ENCODE results near the gene PNMA1. TPM values are rescaled to one million over a fixed set of nuclear protein-coding genes. Genes with fewer than 3 reads are reported as not detected.

Gene PNMA1
- total and polyA plus RNA-seq, 9 of the 15 experiments (the other 6 are each of a cell fraction or from before 2014, with no cell fraction given) = 1.7 to 26.4 (median 8.7) TPM

DNA sequence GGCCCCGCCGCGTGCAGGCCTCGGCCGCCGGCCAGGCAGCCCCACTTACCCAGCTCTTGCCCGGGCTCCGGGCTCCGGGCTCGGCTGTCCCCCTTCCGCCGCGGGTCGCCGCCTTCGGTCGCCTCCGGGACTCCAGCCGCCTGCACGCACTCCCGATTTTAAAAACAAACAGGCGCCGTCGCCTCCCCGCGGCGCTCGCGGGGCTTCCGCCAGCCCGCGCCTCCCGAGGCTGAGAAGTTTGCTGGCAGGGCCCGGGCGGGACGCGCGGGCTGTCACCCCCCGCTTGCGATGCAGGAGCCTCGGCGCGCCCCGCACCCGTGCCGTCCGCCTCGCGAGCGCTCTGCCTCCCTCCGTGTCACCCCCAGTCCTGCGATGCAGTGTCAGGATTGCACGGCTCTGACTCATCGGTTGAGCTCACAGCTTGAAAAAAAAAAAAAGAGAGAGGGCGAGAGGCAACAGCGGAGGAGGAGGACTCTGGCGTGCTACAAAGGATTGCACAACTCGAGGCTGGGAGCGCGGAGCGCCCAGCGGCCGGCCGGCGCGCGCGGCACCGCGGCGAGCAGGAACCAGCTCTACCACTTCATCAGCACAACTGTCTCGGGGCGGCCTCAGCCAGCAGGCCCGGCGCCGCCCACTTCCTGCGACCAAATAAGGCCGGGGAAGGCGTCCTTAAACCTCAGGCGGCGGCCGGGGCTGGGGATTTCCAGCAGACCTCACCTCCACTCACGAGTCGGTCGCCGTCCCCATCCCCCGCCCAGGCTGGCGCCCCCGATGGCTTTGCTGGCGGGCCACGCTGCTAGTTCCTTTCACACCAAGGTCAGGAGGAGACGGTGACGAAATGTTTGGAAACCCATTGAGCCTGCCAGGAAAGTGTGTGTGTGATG, 45.8 kb upstream of the PNMA1 start (continued):
- TF ChIP-seq, protein P1, sequence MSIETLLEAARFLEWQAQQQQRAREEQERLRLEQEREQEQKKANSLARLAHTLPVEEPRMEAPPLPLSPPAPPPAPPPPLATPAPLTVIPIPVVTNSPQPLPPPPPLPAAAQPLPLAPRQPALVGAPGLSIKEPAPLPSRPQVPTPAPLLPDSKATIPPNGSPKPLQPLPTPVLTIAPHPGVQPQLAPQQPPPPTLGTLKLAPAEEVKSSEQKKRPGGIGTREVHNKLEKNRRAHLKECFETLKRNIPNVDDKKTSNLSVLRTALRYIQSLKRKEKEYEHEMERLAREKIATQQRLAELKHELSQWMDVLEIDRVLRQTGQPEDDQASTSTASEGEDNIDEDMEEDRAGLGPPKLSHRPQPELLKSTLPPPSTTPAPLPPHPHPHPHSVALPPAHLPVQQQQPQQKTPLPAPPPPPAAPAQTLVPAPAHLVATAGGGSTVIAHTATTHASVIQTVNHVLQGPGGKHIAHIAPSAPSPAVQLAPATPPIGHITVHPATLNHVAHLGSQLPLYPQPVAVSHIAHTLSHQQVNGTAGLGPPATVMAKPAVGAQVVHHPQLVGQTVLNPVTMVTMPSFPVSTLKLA (conservative IDR thresholded peaks at IDR 0.05) = peak; percentile 59 to 75; a peak in 3 of 4 replicates
- no peak for TF ChIP-seq KDM1A (IDR thresholded peaks at IDR 0.05)
- TF ChIP-seq TRIM28 (IDR thresholded peaks at IDR 0.05) = no peak
- TF ChIP-seq PHB2 (IDR thresholded peaks at IDR 0.05; ENCODE audit: low read depth) = no peak
- no peak for TF ChIP-seq HMG20A (CRISPR knock-in tag; conservative IDR thresholded peaks at IDR 0.05)
- no peak for TF ChIP-seq TFAM (CRISPR knock-in tag; conservative IDR thresholded peaks at IDR 0.05)
- TF ChIP-seq, protein P2, sequence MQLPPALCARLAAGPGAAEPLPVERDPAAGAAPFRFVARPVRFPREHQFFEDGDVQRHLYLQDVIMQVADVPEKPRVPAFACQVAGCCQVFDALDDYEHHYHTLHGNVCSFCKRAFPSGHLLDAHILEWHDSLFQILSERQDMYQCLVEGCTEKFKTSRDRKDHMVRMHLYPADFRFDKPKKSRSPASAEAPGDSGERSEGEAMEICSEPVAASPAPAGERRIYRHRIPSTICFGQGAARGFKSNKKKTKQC (CRISPR knock-in tag; IDR thresholded peaks at IDR 0.05) = peak; percentile 10; the same call in 1 of the 2 replicates
- TF ChIP-seq, protein P3, sequence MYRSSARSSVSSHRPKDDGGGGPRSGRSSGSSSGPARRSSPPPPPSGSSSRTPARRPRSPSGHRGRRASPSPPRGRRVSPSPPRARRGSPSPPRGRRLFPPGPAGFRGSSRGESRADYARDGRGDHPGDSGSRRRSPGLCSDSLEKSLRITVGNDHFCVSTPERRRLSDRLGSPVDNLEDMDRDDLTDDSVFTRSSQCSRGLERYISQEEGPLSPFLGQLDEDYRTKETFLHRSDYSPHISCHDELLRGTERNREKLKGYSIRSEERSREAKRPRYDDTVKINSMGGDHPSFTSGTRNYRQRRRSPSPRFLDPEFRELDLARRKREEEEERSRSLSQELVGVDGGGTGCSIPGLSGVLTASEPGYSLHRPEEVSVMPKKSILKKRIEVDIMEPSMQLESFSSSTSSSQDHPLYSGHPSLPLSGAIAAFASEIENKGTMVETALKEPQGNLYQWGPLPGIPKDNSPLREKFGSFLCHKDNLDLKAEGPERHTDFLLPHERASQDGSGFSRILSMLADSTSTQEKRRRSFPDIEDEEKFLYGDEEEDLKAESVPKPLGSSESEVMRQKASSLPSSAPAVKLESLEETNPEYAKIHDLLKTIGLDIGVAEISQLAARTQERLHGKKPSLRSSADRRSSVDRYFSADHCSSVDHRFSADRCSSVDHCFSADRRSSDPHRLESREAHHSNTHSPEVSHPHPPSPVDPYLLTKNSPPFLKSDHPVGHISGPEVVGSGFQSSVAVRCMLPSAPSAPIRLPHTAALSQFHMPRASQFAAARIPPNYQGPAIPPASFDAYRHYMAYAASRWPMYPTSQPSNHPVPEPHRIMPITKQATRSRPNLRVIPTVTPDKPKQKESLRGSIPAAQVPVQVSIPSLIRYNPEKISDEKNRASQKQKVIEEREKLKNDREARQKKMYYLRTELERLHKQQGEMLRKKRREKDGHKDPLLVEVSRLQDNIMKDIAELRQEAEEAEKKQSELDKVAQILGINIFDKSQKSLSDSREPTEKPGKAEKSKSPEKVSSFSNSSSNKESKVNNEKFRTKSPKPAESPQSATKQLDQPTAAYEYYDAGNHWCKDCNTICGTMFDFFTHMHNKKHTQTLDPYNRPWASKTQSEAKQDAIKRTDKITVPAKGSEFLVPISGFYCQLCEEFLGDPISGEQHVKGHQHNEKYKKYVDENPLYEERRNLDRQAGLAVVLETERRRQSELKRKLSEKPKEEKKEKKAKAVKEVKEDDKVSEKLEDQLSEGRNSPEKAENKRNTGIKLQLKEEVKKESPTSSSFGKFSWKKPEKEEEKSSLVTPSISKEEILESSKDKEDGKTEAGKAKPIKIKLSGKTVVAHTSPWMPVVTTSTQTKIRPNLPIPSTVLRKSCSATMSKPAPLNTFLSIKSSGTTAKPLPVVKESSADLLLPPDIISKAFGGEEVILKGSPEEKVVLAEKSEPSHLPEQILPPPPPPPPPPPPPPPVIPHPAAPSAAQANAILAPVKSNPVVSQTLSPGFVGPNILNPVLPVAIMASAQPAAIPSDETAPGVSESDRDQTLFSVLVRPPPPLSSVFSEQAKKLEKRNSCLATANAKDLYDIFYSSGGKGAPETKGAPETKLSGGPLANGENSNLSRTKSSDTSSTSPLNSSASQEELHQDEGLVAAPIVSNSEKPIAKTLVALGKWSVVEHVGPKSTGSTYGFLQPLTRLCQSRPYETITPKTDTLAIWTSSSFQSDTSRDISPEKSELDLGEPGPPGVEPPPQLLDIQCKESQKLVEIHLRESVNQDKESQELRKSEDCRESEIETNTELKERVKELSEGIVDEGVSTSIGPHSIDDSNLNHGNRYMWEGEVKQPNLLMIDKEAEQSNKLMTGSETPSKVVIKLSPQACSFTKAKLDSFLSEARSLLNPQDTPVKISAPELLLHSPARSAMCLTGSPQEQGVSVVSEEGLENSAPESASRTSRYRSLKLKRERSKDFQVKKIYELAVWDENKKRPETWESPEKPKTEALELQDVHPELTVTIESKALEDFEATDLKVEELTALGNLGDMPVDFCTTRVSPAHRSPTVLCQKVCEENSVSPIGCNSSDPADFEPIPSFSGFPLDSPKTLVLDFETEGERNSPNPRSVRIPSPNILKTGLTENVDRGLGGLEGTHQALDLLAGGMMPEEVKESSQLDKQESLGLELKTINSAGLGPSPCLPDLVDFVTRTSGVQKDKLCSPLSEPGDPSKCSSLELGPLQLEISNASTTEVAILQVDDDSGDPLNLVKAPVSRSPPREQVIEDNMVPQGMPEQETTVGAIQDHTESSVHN (IDR thresholded peaks at IDR 0.05; ENCODE audit: borderline replicate concordance in 1 of 2, low read depth in 1 of 2) = no peak
- peak; percentile 98 for TF ChIP-seq CCNT2 (IDR thresholded peaks at IDR 0.05; ENCODE audit: borderline replicate concordance, extremely low read depth, insufficient read length, low read depth, low read length)
- TF ChIP-seq FOXA3 (CRISPR knock-in tag; conservative IDR thresholded peaks at IDR 0.05 in 1 of 2, IDR thresholded peaks at IDR 0.05 in 1 of 2) = no peak
- TF ChIP-seq CBX8 (IDR thresholded peaks at IDR 0.05; ENCODE audit: borderline replicate concordance, extremely low read depth, low read depth, low read length, poor library complexity, severe bottlenecking) = no peak
- no peak for TF ChIP-seq MCM3 (IDR thresholded peaks at IDR 0.05)
- TF ChIP-seq KAT2B (IDR thresholded peaks at IDR 0.05; ENCODE audit: low read depth, low read length) = no peak
- no peak; the same call in 1 of the 2 replicates for TF ChIP-seq PML (IDR thresholded peaks at IDR 0.05; ENCODE audit: low read length)
- TF ChIP-seq FUS (optimal IDR thresholded peaks at IDR 0.05; ENCODE audit: low read depth, low read length) = peak; percentile 36
- TF ChIP-seq HDAC8 (tag; IDR thresholded peaks at IDR 0.05) = no peak
